Right ventricle myocardium superior (tissue), 1 donor: ENCODE results near the gene ADK. TPM values are rescaled to one million over a fixed set of nuclear protein-coding genes. Genes with fewer than 3 reads are reported as not detected.
A peak's percentile ranks its signal among the peaks of the same experiment; 100 is the strongest.

ENCODE experiments used
- ATAC-seq: fragments of 200-7000 bp; cut with Tn5 transposase; one replicate; pipeline ENCODE4 v1.9.1; 2020; ENCODE audit warnings: mild to moderate bottlenecking; ENCODE audit not compliant: poor library complexity
- DNase-seq: peaks from one replicate; pipeline ENCODE4 v3.0.0-alpha.2; 2020
- intact Hi-C: fragments of 100-400 bp; cut with DNase I; formaldehyde crosslinking; loops from one replicate; pipeline ENCODE4 v1.11.2; 2022
- total RNA-seq: library from RNA; stranded (reverse); fragmentation: NEBNext Ultra II Directional; extraction: Animal tissue kit (Norgen Biotek cat#: 25700); gene quantifications from one replicate; pipeline ENCODE4 v1.2.1, GENCODE V29; 2021
- donor health status: DM: no; HTN: yes; CAD: no; lungs with severe emphysema.

The ADK gene
- total RNA-seq, 1 donor from 2014 or later = 40.6 TPM

DNA sequence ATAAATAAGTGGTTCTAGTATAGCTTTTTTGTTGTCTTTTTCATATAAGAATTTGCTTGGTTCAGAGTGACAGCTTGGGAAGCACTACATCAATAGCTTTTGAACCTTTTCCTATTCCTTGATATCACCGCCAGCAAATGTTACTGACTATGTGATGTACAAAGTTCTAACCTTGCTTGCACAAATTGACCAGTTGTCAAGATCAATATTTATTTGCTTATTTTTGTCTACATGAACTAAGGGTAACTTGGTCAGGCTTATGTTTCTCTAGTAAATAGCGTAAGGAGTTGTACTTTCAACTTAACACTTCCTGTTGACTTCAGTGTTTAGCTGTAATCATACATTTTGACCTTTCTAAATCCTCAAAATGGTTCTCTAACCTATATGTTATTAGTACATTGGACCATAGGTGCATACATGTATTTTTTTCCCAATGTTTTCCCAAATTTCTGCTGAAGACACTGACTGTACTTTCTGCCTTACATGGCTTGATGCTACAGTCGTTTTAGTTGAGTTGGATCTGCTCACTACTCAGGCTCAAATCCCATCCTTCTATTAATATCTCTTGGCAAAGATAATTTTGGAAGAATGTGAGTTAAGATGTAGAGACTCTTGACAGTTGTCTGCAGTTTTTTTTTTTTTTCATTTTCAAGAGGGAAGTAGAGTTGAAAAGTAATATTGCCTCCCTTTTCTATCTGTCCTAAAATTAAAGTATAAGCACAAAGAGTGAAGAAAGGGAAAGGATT, 436.3 kb downstream of the ADK start:
- intact Hi-C loops = no loop called here
- DNase-seq (no peak), ATAC-seq (peak; percentile 38)

GRCh38 chr10:74589226-74589673, 438.2 kb downstream of the ADK start:
- DNase-seq (peak; percentile 90), ATAC-seq (peak; percentile 91)
- intact Hi-C loops = no loop called here

DNA sequence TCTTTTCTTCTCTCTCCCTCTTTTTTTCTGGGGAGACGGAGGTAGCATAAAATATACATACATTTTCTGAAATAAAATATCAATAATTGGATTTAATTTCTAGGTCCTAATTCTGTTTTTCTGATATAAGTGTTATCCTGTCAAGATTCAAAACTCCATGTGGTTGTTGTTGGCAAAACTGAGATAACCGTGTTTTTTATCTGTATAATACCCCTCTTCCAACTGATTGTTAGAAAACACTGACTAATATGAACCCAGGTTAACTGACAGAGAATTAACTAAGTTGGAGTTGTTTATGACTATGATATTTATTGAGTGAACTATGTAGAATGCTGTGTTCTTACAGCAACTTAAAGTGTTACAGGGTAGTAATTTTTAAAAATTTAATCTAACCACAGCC, 438.8 kb downstream of the ADK start:
- intact Hi-C loops = no loop called here
- ATAC-seq = no peak
- DNase-seq = no peak

GRCh38 chr10:74593470-74593869, 442.4 kb downstream of the ADK start:
- intact Hi-C loops = no loop called here
- ATAC-seq (peak; percentile 40), DNase-seq (no peak)

GRCh38 chr10:74596713-74597112, 445.7 kb downstream of the ADK start:
- ATAC-seq = no peak
- no peak for DNase-seq
- intact Hi-C loops = no loop called here

DNA sequence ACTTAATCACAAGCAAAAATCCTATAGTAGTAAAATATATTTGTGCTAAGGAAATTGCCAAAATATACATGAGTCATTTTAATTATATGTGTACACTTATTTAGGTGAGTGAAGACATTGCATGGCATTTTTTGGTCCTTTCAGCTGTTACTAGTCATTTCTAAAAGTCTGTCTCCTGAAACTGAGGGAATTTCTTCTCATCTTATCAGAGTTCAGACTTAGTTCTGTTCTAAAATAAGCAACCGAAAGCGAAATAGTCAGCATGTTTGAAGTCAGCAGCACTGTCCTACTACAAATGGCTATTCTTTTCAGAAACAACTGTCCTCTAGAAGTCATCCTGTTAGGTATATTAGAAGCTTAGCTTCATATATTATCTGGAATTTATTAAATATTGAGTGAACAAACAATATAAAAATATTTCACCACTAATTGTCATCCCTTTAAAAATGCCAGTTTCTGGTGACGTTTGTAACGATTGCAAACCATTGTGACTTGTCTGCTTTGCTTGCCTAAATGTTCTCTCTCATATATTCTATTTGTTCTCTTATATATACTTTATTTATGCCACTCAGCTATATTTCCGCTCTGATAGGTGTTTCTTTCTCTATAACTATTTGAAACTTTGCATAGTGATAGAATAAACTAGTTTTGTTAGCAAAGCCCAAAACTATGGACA, 448.0 kb downstream of the ADK start:
- intact Hi-C loops = no loop called here
- peak; percentile 91 for ATAC-seq
- DNase-seq = no peak

DNA sequence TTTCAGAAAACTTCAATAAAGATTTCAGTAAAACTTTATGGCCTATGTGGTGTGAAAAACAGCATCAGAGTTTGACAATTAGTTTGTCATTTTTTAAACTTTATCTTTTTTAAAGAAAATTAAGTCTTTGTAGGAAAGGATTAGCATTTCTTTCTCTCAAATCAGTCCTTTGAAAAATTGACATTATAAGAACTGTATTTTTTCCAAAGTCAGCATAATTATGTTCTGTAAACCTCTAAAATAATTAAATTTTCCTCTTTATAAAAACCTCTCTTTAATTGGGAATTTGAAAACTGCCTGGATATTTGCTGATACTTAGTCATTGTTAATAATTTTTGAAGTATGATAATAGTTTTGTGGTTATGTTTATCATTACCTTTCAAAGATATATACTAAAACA, 448.7 kb downstream of the ADK start:
- ATAC-seq (no peak), DNase-seq (no peak)
- intact Hi-C loops = no loop called here

DNA sequence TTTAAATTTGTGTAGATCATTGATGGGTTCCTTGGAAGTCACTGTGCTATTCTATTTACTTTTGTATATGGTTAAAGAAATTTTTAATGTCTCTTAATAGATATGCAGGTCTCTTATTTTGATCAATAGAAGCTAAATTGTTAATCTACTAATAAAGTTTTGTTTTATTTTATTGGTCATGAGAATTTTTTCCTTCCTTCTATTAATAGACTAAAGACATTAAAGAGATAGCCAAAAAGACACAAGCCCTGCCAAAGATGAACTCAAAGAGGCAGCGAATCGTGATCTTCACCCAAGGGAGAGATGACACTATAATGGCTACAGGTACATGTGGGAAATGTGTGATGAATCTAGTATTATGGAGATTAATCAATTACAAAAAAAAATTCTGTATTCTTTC, 449.1 kb downstream of the ADK start:
- no peak for ATAC-seq
- intact Hi-C loops = no loop called here
- no peak for DNase-seq

DNA sequence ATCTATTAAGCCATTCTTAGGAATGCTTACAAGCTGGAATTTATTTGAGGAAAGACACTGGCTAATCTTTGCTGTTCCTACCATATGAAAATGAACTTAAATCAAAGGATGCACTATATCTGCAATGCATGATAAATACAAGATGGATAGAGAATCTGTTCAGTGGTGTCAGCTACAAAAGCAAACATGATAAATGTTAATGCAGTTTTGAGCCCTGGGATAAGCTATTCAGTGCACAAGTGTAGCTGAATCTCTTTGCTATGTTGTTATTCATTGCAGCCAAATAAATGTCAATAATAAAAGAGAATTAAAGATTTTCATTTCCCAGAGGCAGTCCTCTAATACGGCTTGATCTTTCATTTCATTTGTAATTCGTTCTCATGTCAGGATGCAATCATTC, 451.6 kb downstream of the ADK start:
- ATAC-seq = no peak
- intact Hi-C loops = no loop called here
- no peak for DNase-seq

GRCh38 chr10:74610299-74610698, 459.3 kb downstream of the ADK start:
- no peak for DNase-seq
- intact Hi-C loops = no loop called here
- ATAC-seq = no peak

DNA sequence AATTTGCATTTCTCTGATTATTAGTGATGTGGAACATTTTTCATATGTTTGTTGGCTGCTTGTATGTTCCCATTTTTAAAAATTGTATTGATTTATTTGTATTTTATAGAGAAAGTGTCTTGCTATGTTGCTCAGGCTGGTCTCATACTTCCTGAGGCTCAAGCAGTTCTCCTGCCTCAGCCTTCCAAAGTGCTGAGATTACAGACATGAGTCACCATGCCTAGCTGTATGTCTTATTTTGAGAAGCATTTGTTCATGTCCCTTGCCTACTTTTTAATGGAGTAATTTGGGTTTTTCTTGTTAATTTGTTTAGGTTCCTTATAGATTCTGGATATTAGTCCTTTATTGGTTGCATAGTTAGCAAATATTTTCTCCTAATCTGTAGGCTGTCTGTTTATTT, 461.2 kb downstream of the ADK start:
- intact Hi-C loops = no loop called here
- DNase-seq = no peak
- ATAC-seq = no peak

DNA sequence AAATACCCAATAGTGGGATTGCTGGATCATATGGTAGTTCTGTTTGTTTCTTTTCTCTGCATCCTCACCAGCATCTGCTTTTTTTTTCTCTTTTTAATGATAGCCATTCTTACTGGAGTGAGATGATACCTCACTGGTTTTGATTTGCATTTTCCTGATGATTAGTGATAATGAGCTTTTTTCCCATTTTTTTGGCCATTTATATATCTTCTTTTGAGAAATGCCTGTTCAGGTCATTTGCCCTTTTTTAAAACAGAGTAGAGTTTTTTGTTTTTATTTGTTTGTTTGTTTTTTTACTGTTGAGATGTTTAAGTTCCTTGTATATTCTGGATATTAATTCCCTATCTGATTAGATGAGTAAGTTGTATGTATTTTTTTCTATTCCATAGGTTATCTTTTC, 469.6 kb downstream of the ADK start:
- ATAC-seq (no peak), DNase-seq (no peak)
- intact Hi-C loops = no loop called here

- intact Hi-C loops = no loop called here
- ATAC-seq (no peak), DNase-seq (no peak)
Observed at GRCh38 chr10:74623786-74624185, 472.8 kb downstream of the ADK start.

DNA sequence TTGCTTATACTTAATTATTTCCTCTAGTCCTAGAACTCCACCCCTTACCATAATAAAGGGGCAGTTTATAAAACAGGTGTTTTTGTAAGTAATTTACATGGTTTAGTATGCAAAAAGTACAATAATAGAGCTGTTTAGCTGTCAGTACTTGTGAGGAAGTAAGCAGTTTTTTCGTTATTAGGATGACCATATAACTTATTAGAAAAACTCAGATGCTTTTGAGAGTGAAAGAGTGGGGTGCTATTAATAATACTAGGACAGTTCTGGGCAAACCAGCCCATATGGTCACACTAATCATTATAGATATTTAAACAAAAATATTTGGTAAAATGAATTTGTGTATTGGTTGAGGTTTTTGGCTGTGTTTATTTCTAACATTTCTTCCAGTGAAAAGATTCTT, 473.5 kb downstream of the ADK start:
- no peak for ATAC-seq
- intact Hi-C loops = no loop called here
- no peak for DNase-seq

DNA sequence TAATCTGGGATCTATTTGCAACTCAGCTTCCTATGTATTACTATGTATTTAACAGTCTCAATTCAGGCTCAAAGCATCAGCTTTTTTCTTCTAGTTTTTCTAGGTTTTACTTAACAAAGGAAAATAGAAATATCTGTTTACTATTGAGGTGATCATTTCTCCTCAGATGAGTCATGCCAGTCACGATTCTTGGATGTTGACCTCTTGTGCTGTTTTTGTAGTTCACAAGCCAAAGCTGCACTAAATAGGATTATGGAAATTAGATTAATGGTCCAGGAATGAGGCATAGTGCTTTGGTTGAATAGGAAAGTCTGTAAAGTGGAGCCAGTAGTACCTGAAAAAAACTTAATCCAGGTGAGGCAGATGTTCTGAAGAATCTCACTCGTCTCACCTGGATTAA, 477.1 kb downstream of the ADK start:
- no peak for ATAC-seq
- no peak for DNase-seq
- intact Hi-C loops = no loop called here

- no peak for ATAC-seq
- intact Hi-C loops = no loop called here
- DNase-seq = no peak
Observed at GRCh38 chr10:74634995-74635536, 484.0 kb downstream of the ADK start.

DNA sequence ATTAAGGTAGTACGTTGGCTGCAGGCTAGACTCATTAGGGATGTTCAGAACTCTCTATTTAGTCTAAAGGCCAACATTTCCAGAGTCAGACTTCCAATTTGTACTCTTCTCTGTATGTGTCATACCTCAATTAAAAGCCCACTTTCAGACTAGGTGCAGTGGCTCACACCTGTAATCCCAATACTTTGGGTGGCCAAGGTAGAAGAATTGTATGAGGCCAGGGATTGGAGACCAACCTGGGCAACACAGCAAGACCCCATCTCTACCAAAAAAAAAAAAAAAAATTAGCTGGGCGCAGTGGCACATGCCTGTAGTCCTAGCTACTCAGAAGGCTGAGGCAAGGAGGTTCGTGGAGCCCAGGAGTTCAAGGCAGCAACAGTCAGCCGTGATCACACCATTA, 484.6 kb downstream of the ADK start:
- DNase-seq (no peak), ATAC-seq (no peak)
- intact Hi-C loops = no loop called here

GRCh38 chr10:74637685-74638084, 486.7 kb downstream of the ADK start:
- intact Hi-C loops = no loop called here
- no peak for DNase-seq

GRCh38 chr10:74640134-74640921, 489.3 kb downstream of the ADK start:
- ATAC-seq = no peak
- intact Hi-C loops = no loop called here

More at GRCh38 chr10:74637685-74638084, 486.7 kb downstream of the ADK start:
- no peak for ATAC-seq

More at GRCh38 chr10:74640134-74640921, 489.3 kb downstream of the ADK start:
- no peak for DNase-seq
